ENCODE data around the gene USF2.

Gene USF2

GRCh38 chr19:35303357-35303915, 34.7 kb downstream of the USF2 start:
- no peak for DNase-seq

- no peak for DNase-seq
These were observed 35.3 kb downstream of the USF2 start for GRCh38 chr19:35304036-35304435.

- DNase-seq: no peak
These were observed 36.4 kb downstream of the USF2 start for GRCh38 chr19:35305181-35305580.

- DNase-seq: no peak
These were observed 37.9 kb downstream of the USF2 start for GRCh38 chr19:35306473-35307246.

GRCh38 chr19:35307931-35308330, 39.2 kb downstream of the USF2 start:
- no peak for DNase-seq

GRCh38 chr19:35308910-35309309, 40.1 kb downstream of the USF2 start:
- DNase-seq: no peak

- no peak for DNase-seq
These were observed 40.9 kb downstream of the USF2 start for GRCh38 chr19:35309481-35310279.

- no peak for DNase-seq
These were observed 41.6 kb downstream of the USF2 start for GRCh38 chr19:35310331-35310730.

GRCh38 chr19:35310811-35311465, 42.2 kb downstream of the USF2 start:
- no peak for DNase-seq

- DNase-seq: no peak
These were observed 43.3 kb downstream of the USF2 start for GRCh38 chr19:35311901-35312665.

GRCh38 chr19:35313587-35313986, 44.8 kb downstream of the USF2 start:
- DNase-seq: no peak

- no peak for DNase-seq
These were observed 45.3 kb downstream of the USF2 start for GRCh38 chr19:35314031-35314430.

GRCh38 chr19:35314858-35315470, 46.2 kb downstream of the USF2 start:
- no peak for DNase-seq

GRCh38 chr19:35315883-35316282, 47.1 kb downstream of the USF2 start:
- DNase-seq: no peak

- no peak for DNase-seq
These were observed 47.8 kb downstream of the USF2 start for GRCh38 chr19:35316560-35316959.

GRCh38 chr19:35317464-35318043, 48.8 kb downstream of the USF2 start:
- DNase-seq: no peak

GRCh38 chr19:35318679-35319448, 50.1 kb downstream of the USF2 start:
- no peak for DNase-seq

- no peak for DNase-seq
These were observed 51.4 kb downstream of the USF2 start for GRCh38 chr19:35320065-35320713.

- no peak for DNase-seq
These were observed 52.5 kb downstream of the USF2 start for GRCh38 chr19:35321291-35321690.

- no peak for DNase-seq
These were observed 53.3 kb downstream of the USF2 start for GRCh38 chr19:35322014-35322413.

Measured in NCI-H1436 (cell line).